Keratinocyte (primary cell): ENCODE measurements around the gene WFDC1. TPM values are rescaled to one million over a fixed set of nuclear protein-coding genes. Genes with fewer than 3 reads are reported as not detected.

ENCODE experiments used
- DNase-seq: peaks from one replicate; pipeline ENCODE4 v3.0.0-alpha.2; 2011; ENCODE audit warnings: low read depth, missing footprints, low spot score
- FAIRE-seq: peaks from 2 replicates; lab custom pipeline; 2011; peaks lifted over from hg19 to GRCh38; lab: Jason Lieb, UNC
- H2AFZ ChIP-seq: 2 replicates; pipeline ENCODE4 v1.6.0; 2012; ENCODE audit warnings: low read length, control low read depth, inconsistent platforms; ENCODE audit not compliant: control insufficient read depth
- H3K27ac ChIP-seq: 2 replicates; pipeline ENCODE4 v1.5.1; 2011; ENCODE audit warnings: low read length; ENCODE audit not compliant: control insufficient read depth, insufficient read depth
- H3K27me3 ChIP-seq: 3 replicates; pipeline ENCODE4 v1.6.0; 2011; ENCODE audit warnings: low read length; ENCODE audit not compliant: control insufficient read depth, insufficient read depth; ENCODE audit errors: extremely low read depth
- H3K36me3 ChIP-seq, 2 experiments: 2 replicates in 1 of 2; 3 replicates in 1 of 2; pipeline ENCODE4 v1.5.1; 2011; ENCODE audit warnings: low read length in 2 of 2, mild to moderate bottlenecking in 1 of 2; ENCODE audit not compliant: control insufficient read depth in 2 of 2, insufficient read depth in 2 of 2; ENCODE audit errors: extremely low read depth in 1 of 2
- H3K4me1 ChIP-seq: 3 replicates; pipeline ENCODE4 v1.5.1; 2011; ENCODE audit warnings: low read length; ENCODE audit not compliant: control insufficient read depth, insufficient read depth; ENCODE audit errors: extremely low read depth
- H3K4me2 ChIP-seq: 3 replicates; pipeline ENCODE4 v1.6.0; 2011; ENCODE audit warnings: low read depth, low read length; ENCODE audit not compliant: control insufficient read depth, insufficient read depth; ENCODE audit errors: extremely low read depth
- H3K4me3 ChIP-seq, 3 experiments: fragments of 200-600 bp in 1 of 3; sonication (generic) in 1 of 3; 2 replicates in 2 of 3; 3 replicates in 1 of 3; pipeline ENCODE4 v1.5.1; 2011 to 2016; ENCODE audit warnings: low read length in 3 of 3, mild to moderate bottlenecking in 3 of 3, control low read depth in 2 of 3, inconsistent platforms in 1 of 3, low read depth in 1 of 3, mixed read lengths in 1 of 3, mixed run types in 1 of 3, moderate library complexity in 1 of 3; ENCODE audit not compliant: control insufficient read depth in 2 of 3, insufficient read depth in 2 of 3; ENCODE audit errors: extremely low read depth in 1 of 3
- H3K79me2 ChIP-seq: 2 replicates; pipeline ENCODE4 v1.6.0; 2012; ENCODE audit warnings: low read length; ENCODE audit not compliant: control insufficient read depth, insufficient read depth
- H3K9ac ChIP-seq: 3 replicates; pipeline ENCODE4 v1.6.0; 2011; ENCODE audit warnings: low read length; ENCODE audit not compliant: control insufficient read depth, insufficient read depth; ENCODE audit errors: extremely low read depth
- H3K9me1 ChIP-seq: 3 replicates; pipeline ENCODE4 v1.6.0; 2011; ENCODE audit warnings: low read length; ENCODE audit not compliant: control insufficient read depth, insufficient read depth; ENCODE audit errors: extremely low read depth
- H3K9me3 ChIP-seq: 2 replicates; pipeline ENCODE4 v1.5.1; 2012; ENCODE audit warnings: low read depth, low read length; ENCODE audit not compliant: control insufficient read depth
- H4K20me1 ChIP-seq: 3 replicates; pipeline ENCODE4 v1.6.0; 2011; ENCODE audit warnings: low read length; ENCODE audit not compliant: control insufficient read depth, insufficient read depth; ENCODE audit errors: extremely low read depth
- EZH2 ChIP-seq: IDR thresholded peaks from one replicate; pipeline ENCODE4 v1.6.1; 2012; ENCODE audit warnings: inconsistent platforms, mild to moderate bottlenecking, low read length, moderate library complexity
- dilution Hi-C: fragments of 300-500 bp; cut with MboI; formaldehyde crosslinking; loops from one replicate; pipeline ENCODE4 v1.7.0; 2020; ENCODE audit warnings: low sequenced_read_pairs; ENCODE audit not compliant: extremely low pct_ligation_motif_present
- polyA plus RNA-seq, 5 experiments: library from polyadenylated mRNA; depleted of rRNA in 3 of 5; stranded (reverse) in 3 of 5; stranded (forward) in 1 of 5; unstranded in 1 of 5; fragments of >200 nt; gene quantifications; 1 replicate in 1 of 5; 2 replicates in 3 of 5; 3 replicates in 1 of 5; pipeline versions ENCODE4 v1.2.1 to v1.2.3, GENCODE V29; 2011 to 2012; ENCODE audit warnings: missing spikeins in 2 of 5, low read depth in 1 of 5, low replicate concordance in 1 of 5
- TF ChIP-seq, protein P1 (sequence below), 3 experiments: IDR thresholded peaks in 1 of 3; conservative IDR thresholded peaks in 1 of 3; optimal IDR thresholded peaks in 1 of 3; 2 replicates in 2 of 3; 3 replicates in 1 of 3; pipeline versions ENCODE3 to v1.5.1; 2011; ENCODE audit warnings: low read length in 3 of 3, mild to moderate bottlenecking in 3 of 3, moderate library complexity in 2 of 3, control low read depth in 1 of 3, inconsistent platforms in 1 of 3; ENCODE audit not compliant: insufficient read depth in 2 of 3; ENCODE audit errors: extremely low read depth in 1 of 3

WFDC1 gene
- polyA plus RNA-seq, 1 donor (not counting 4 experiments of a cell fraction or from before 2014, with no cell fraction given): not detected

DNA sequence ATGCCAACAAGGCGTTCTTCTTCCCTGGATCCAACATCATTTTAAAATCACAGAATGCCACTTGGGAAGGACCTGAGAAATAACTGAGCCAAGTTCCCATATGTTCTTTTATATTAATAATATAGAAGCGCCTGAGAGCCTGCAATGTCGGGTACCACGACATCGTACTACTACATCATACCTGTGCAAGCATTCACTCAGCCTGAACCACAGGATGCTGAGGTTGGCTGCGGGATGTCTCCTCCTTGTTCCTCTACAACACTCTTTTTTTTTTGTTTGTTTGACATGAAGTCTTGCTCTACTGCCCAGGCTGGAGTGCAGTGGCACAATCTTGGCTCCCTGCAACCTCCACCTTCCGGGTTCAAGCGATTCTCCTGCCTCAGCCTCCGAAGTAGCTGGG is 71.5 kb downstream of the WFDC1 start:
- H3K79me2 ChIP-seq: no peaks in the 10 kb centered on the region
- peaks cover 20% of the 10 kb centered on the region for H3K4me1 ChIP-seq
- H3K27me3 ChIP-seq: peaks cover 30% of the 10 kb centered on the region
- dilution Hi-C loops: no loop called here
- no peak overlapping the region for H3K4me2 ChIP-seq
- H3K9me1 ChIP-seq: no peaks in the 10 kb centered on the region
- FAIRE-seq (no peak), DNase-seq (no peak)
- no peaks in the 10 kb centered on the region for H3K9me3 ChIP-seq
- H2AFZ ChIP-seq: no peak overlapping the region
- H3K9ac ChIP-seq: no peak overlapping the region
- no peak overlapping the region for H3K27ac ChIP-seq
- H3K36me3 ChIP-seq: no peaks in the 10 kb centered on the region
- TF ChIP-seq EZH2: no peak
- TF ChIP-seq, protein P1, sequence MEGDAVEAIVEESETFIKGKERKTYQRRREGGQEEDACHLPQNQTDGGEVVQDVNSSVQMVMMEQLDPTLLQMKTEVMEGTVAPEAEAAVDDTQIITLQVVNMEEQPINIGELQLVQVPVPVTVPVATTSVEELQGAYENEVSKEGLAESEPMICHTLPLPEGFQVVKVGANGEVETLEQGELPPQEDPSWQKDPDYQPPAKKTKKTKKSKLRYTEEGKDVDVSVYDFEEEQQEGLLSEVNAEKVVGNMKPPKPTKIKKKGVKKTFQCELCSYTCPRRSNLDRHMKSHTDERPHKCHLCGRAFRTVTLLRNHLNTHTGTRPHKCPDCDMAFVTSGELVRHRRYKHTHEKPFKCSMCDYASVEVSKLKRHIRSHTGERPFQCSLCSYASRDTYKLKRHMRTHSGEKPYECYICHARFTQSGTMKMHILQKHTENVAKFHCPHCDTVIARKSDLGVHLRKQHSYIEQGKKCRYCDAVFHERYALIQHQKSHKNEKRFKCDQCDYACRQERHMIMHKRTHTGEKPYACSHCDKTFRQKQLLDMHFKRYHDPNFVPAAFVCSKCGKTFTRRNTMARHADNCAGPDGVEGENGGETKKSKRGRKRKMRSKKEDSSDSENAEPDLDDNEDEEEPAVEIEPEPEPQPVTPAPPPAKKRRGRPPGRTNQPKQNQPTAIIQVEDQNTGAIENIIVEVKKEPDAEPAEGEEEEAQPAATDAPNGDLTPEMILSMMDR (optimal IDR thresholded peaks at IDR 0.05 in 1 of 3, IDR thresholded peaks at IDR 0.05 in 1 of 3, conservative IDR thresholded peaks at IDR 0.05 in 1 of 3; ENCODE audit: extremely low read depth in 1 of 3, insufficient read depth in 2 of 3, low read length in 3 of 3): no peak
- H4K20me1 ChIP-seq: no peaks in the 10 kb centered on the region
- H3K4me3 ChIP-seq: no peak overlapping the region

- TF ChIP-seq, protein P1 (optimal IDR thresholded peaks at IDR 0.05 in 1 of 3, IDR thresholded peaks at IDR 0.05 in 1 of 3, conservative IDR thresholded peaks at IDR 0.05 in 1 of 3; ENCODE audit: extremely low read depth in 1 of 3, insufficient read depth in 2 of 3, low read length in 3 of 3): no peak
- TF ChIP-seq EZH2: no peak
- H4K20me1 ChIP-seq: no peaks in the 10 kb centered on the region
- dilution Hi-C loops: no loop called here
- H3K4me2 ChIP-seq: no peak overlapping the region
- no peaks in the 10 kb centered on the region for H3K36me3 ChIP-seq
- H3K9me3 ChIP-seq: no peaks in the 10 kb centered on the region
- H3K4me1 ChIP-seq: peaks cover 23% of the 10 kb centered on the region
- H3K9me1 ChIP-seq: no peaks in the 10 kb centered on the region
- no peaks in the 10 kb centered on the region for H3K79me2 ChIP-seq
- H3K4me3 ChIP-seq: no peak overlapping the region
- no peak overlapping the region for H2AFZ ChIP-seq
- H3K27ac ChIP-seq: no peak overlapping the region
- H3K9ac ChIP-seq: no peak overlapping the region
- DNase-seq (no peak), FAIRE-seq (no peak)
- H3K27me3 ChIP-seq: peaks cover 30% of the 10 kb centered on the region
These were observed 72.6 kb downstream of the WFDC1 start for GRCh38 chr16:84367297-84367680.
